Stimulated activated CD8-positive, alpha-beta memory T cell treated with anti-CD3 and anti-CD28 coated beads, Interleukin-12 subunit alpha, Interleukin-12 subunit beta, amount 100 ng/mL, for 1 hour (primary cell): ENCODE measurements around the gene OLIG1.

Experiments used
- DNase-seq: peaks from one replicate; pipeline ENCODE4 v3.0.0-alpha.2; 2020; ENCODE audit warnings: low read depth

Gene OLIG1

GRCh38 chr21:33101300-33101911 lies 31.5 kb downstream of the OLIG1 start:
- DNase-seq, result no peak

- no peak for DNase-seq
These were observed 35.1 kb downstream of the OLIG1 start for GRCh38 chr21:33105088-33105487.

GRCh38 chr21:33108228-33108627 lies 38.3 kb downstream of the OLIG1 start:
- no peak for DNase-seq

GRCh38 chr21:33109574-33110339 lies 39.8 kb downstream of the OLIG1 start:
- DNase-seq, result no peak

- DNase-seq, result no peak
These were observed 40.4 kb downstream of the OLIG1 start for GRCh38 chr21:33110340-33110715.

- no peak for DNase-seq
These were observed 41.6 kb downstream of the OLIG1 start for GRCh38 chr21:33111577-33111976.

- no peak for DNase-seq
These were observed 42.2 kb downstream of the OLIG1 start for GRCh38 chr21:33112151-33112550.

- no peak for DNase-seq
These were observed 42.7 kb downstream of the OLIG1 start for GRCh38 chr21:33112681-33113080.

GRCh38 chr21:33113131-33113530 lies 43.2 kb downstream of the OLIG1 start:
- no peak for DNase-seq

GRCh38 chr21:33114276-33114675 lies 44.3 kb downstream of the OLIG1 start:
- DNase-seq, result no peak

- DNase-seq, result no peak
These were observed 45.9 kb downstream of the OLIG1 start for GRCh38 chr21:33115631-33116510.

- DNase-seq, result no peak
These were observed 46.7 kb downstream of the OLIG1 start for GRCh38 chr21:33116676-33117075.

- DNase-seq, result no peak
These were observed 47.4 kb downstream of the OLIG1 start for GRCh38 chr21:33117101-33117888.
